ENCODE measurements around the gene RAB10.

RAB10 gene

GRCh38 chr2:26001743-26002351 lies 32.0 kb upstream of the RAB10 start:
- Histone ChIP-seq H4K5ac (ENCODE audit: low read length) (no peak overlapping the region), H3K9ac (ENCODE audit: low read length) (no peak overlapping the region), H2BK120ac (ENCODE audit: low read depth, low read length) (no peak overlapping the region), H4K8ac (ENCODE audit: low read depth, low read length) (no peak overlapping the region), H3K36me3 (ENCODE audit: control insufficient read depth, insufficient read depth, low read length) (no peaks in the 10 kb centered on the region), H3K23ac (ENCODE audit: low read length) (no peak overlapping the region), H3K27ac (ENCODE audit: low read depth, low read length) (no peak overlapping the region), H3K79me2 (ENCODE audit: control insufficient read depth, insufficient read depth, low read length) (no peaks in the 10 kb centered on the region), H3K18ac (ENCODE audit: low read length) (no peak overlapping the region), H3K4me2 (ENCODE audit: low read length) (no peak overlapping the region), H3K79me1 (ENCODE audit: low read length) (no peaks in the 10 kb centered on the region), H3K4ac (ENCODE audit: low read depth, low read length) (no peak overlapping the region), H2AK5ac (ENCODE audit: low read length) (no peak overlapping the region), H3K4me1 (ENCODE audit: control insufficient read depth, low read depth, low read length) (no peaks in the 10 kb centered on the region), H3K56ac (ENCODE audit: low read length) (no peak overlapping the region), H3K27me3 (ENCODE audit: insufficient read depth, low read length, poor library complexity) (no peaks in the 10 kb centered on the region), H2BK5ac (ENCODE audit: low read length) (no peak overlapping the region), H3K4me3 (ENCODE audit: low read length) (no peak overlapping the region), H2BK15ac (replicated peaks; ENCODE audit: low read depth) (no peak overlapping the region)
- no peak for DNase-seq
- WGBS (ENCODE audit: extremely low coverage, insufficient coverage, low lambda C conversion rate) = no CpG with 5 or more reads among the region's 4 CpGs

GRCh38 chr2:26002632-26003310 lies 31.1 kb upstream of the RAB10 start:
- H3K27me3 ChIP-seq (ENCODE audit: insufficient read depth, low read length, poor library complexity) = no peaks in the 10 kb centered on the region
- H3K27ac ChIP-seq (ENCODE audit: low read depth, low read length) = no peak overlapping the region
- no peak overlapping the region for H3K23ac ChIP-seq (ENCODE audit: low read length)
- H3K18ac ChIP-seq (ENCODE audit: low read length) = no peak overlapping the region
- no peaks in the 10 kb centered on the region for H3K79me1 ChIP-seq (ENCODE audit: low read length)
- WGBS (ENCODE audit: extremely low coverage, insufficient coverage, low lambda C conversion rate) = no CpG with 5 or more reads among the region's 9 CpGs
- H3K4me1 ChIP-seq (ENCODE audit: control insufficient read depth, low read depth, low read length) = no peaks in the 10 kb centered on the region
- no peak overlapping the region for H3K4me2 ChIP-seq (ENCODE audit: low read length)
- no peak for DNase-seq
- H3K4ac ChIP-seq (ENCODE audit: low read depth, low read length) = no peak overlapping the region
- H2BK5ac ChIP-seq (ENCODE audit: low read length) = no peak overlapping the region
- no peak overlapping the region for H2BK15ac ChIP-seq (replicated peaks; ENCODE audit: low read depth)
- H2AK5ac ChIP-seq (ENCODE audit: low read length) = no peak overlapping the region
- no peaks in the 10 kb centered on the region for H3K36me3 ChIP-seq (ENCODE audit: control insufficient read depth, insufficient read depth, low read length)
- H2BK120ac ChIP-seq (ENCODE audit: low read depth, low read length) = no peak overlapping the region
- no peak overlapping the region for H3K9ac ChIP-seq (ENCODE audit: low read length)
- no peaks in the 10 kb centered on the region for H3K79me2 ChIP-seq (ENCODE audit: control insufficient read depth, insufficient read depth, low read length)
- no peak overlapping the region for H3K4me3 ChIP-seq (ENCODE audit: low read length)
- H3K56ac ChIP-seq (ENCODE audit: low read length) = no peak overlapping the region
- no peak overlapping the region for H4K8ac ChIP-seq (ENCODE audit: low read depth, low read length)
- H4K5ac ChIP-seq (ENCODE audit: low read length) = no peak overlapping the region

GRCh38 chr2:26008095-26008494 lies 25.8 kb upstream of the RAB10 start:
- no peak overlapping the region for H2BK15ac ChIP-seq (replicated peaks; ENCODE audit: low read depth)
- no peaks in the 10 kb centered on the region for H3K27me3 ChIP-seq (ENCODE audit: insufficient read depth, low read length, poor library complexity)
- no peaks in the 10 kb centered on the region for H3K79me2 ChIP-seq (ENCODE audit: control insufficient read depth, insufficient read depth, low read length)
- H3K4me3 ChIP-seq (ENCODE audit: low read length) = no peak overlapping the region
- H4K8ac ChIP-seq (ENCODE audit: low read depth, low read length) = no peak overlapping the region
- no peak overlapping the region for H3K18ac ChIP-seq (ENCODE audit: low read length)
- H3K9ac ChIP-seq (ENCODE audit: low read length) = no peak overlapping the region
- no peak overlapping the region for H3K4ac ChIP-seq (ENCODE audit: low read depth, low read length)
- no peak overlapping the region for H3K23ac ChIP-seq (ENCODE audit: low read length)
- DNase-seq = no peak
- H3K27ac ChIP-seq (ENCODE audit: low read depth, low read length) = no peak overlapping the region
- H4K5ac ChIP-seq (ENCODE audit: low read length) = no peak overlapping the region
- WGBS (ENCODE audit: extremely low coverage, insufficient coverage, low lambda C conversion rate) = no CpG with 5 or more reads among the region's 1 CpG
- peaks cover 6% of the 10 kb centered on the region for H3K4me1 ChIP-seq (ENCODE audit: control insufficient read depth, low read depth, low read length)
- H3K4me2 ChIP-seq (ENCODE audit: low read length) = no peak overlapping the region
- H3K56ac ChIP-seq (ENCODE audit: low read length) = no peak overlapping the region
- H2BK5ac ChIP-seq (ENCODE audit: low read length) = no peak overlapping the region
- no peaks in the 10 kb centered on the region for H3K79me1 ChIP-seq (ENCODE audit: low read length)
- H2BK120ac ChIP-seq (ENCODE audit: low read depth, low read length) = no peak overlapping the region
- no peak overlapping the region for H2AK5ac ChIP-seq (ENCODE audit: low read length)
- H3K36me3 ChIP-seq (ENCODE audit: control insufficient read depth, insufficient read depth, low read length) = no peaks in the 10 kb centered on the region

DNA sequence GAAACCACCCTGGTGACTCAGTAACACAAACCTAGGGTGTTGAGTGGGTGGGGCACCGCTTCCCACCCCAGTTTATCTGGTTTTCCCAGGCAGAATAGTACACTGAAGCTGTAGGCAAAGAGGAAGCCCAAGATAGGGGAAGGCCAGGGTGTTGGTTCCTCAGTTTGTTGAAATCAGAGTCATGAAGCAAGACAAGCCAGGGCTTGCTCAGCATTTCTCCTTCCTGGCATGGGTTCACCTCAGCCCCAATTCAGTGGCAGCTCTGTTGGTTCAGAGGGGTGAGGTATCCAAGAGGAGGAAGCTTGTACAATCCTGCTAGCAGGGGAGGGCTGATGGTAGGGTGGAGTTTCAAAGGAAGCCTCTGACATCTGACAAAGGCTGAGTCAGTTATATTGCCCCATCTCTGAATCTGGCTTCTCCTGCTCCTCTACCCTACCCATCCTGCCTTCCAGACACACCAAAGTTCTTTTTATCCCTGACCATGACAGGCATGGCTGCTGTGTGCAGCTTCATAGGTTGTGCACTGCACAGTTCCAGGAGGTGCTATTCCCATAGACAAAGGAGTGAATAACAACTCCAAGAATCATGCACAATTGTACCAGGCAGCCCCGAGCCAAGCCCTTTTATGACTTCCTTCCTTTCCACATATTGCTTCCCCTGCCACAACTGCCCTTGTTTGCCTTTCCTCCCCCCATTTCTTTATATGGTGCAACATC lies 24.9 kb upstream of the RAB10 start:
- no peaks in the 10 kb centered on the region for H3K79me2 ChIP-seq (ENCODE audit: control insufficient read depth, insufficient read depth, low read length)
- H3K18ac ChIP-seq (ENCODE audit: low read length) = no peak overlapping the region
- no peaks in the 10 kb centered on the region for H3K79me1 ChIP-seq (ENCODE audit: low read length)
- no peaks in the 10 kb centered on the region for H3K27me3 ChIP-seq (ENCODE audit: insufficient read depth, low read length, poor library complexity)
- WGBS (ENCODE audit: extremely low coverage, insufficient coverage, low lambda C conversion rate) = no CpG with 5 or more reads among the region's 2 CpGs
- no peak overlapping the region for H3K4ac ChIP-seq (ENCODE audit: low read depth, low read length)
- no peak for DNase-seq
- peaks cover 6% of the 10 kb centered on the region for H3K4me1 ChIP-seq (ENCODE audit: control insufficient read depth, low read depth, low read length)
- H4K5ac ChIP-seq (ENCODE audit: low read length) = no peak overlapping the region
- H3K36me3 ChIP-seq (ENCODE audit: control insufficient read depth, insufficient read depth, low read length) = no peaks in the 10 kb centered on the region
- no peak overlapping the region for H4K8ac ChIP-seq (ENCODE audit: low read depth, low read length)
- no peak overlapping the region for H3K23ac ChIP-seq (ENCODE audit: low read length)
- H2BK5ac ChIP-seq (ENCODE audit: low read length) = no peak overlapping the region
- no peak overlapping the region for H2BK120ac ChIP-seq (ENCODE audit: low read depth, low read length)
- no peak overlapping the region for H3K9ac ChIP-seq (ENCODE audit: low read length)
- no peak overlapping the region for H2BK15ac ChIP-seq (replicated peaks; ENCODE audit: low read depth)
- H2AK5ac ChIP-seq (ENCODE audit: low read length) = no peak overlapping the region
- no peak overlapping the region for H3K56ac ChIP-seq (ENCODE audit: low read length)
- no peak overlapping the region for H3K4me3 ChIP-seq (ENCODE audit: low read length)
- H3K4me2 ChIP-seq (ENCODE audit: low read length) = no peak overlapping the region
- H3K27ac ChIP-seq (ENCODE audit: low read depth, low read length) = no peak overlapping the region

GRCh38 chr2:26009567-26009963 lies 24.3 kb upstream of the RAB10 start:
- H3K27ac ChIP-seq (ENCODE audit: low read depth, low read length) = no peak overlapping the region

More at GRCh38 chr2:26009567-26009963, 24.3 kb upstream of the RAB10 start:
- Histone ChIP-seq H3K4ac (ENCODE audit: low read depth, low read length) (no peak overlapping the region), H2BK120ac (ENCODE audit: low read depth, low read length) (no peak overlapping the region), H4K8ac (ENCODE audit: low read depth, low read length) (no peak overlapping the region), H2BK5ac (ENCODE audit: low read length) (no peak overlapping the region), H3K79me1 (ENCODE audit: low read length) (no peaks in the 10 kb centered on the region), H3K56ac (ENCODE audit: low read length) (no peak overlapping the region), H2AK5ac (ENCODE audit: low read length) (no peak overlapping the region), H2BK15ac (replicated peaks; ENCODE audit: low read depth) (no peak overlapping the region), H3K18ac (ENCODE audit: low read length) (no peak overlapping the region), H3K4me2 (ENCODE audit: low read length) (no peak overlapping the region), H3K4me3 (ENCODE audit: low read length) (no peak overlapping the region), H3K36me3 (ENCODE audit: control insufficient read depth, insufficient read depth, low read length) (no peaks in the 10 kb centered on the region), H3K27me3 (ENCODE audit: insufficient read depth, low read length, poor library complexity) (no peaks in the 10 kb centered on the region), H3K4me1 (ENCODE audit: control insufficient read depth, low read depth, low read length) (peaks cover 6% of the 10 kb centered on the region), H3K9ac (ENCODE audit: low read length) (no peak overlapping the region), H3K79me2 (ENCODE audit: control insufficient read depth, insufficient read depth, low read length) (no peaks in the 10 kb centered on the region), H3K23ac (ENCODE audit: low read length) (no peak overlapping the region), H4K5ac (ENCODE audit: low read length) (no peak overlapping the region)
- DNase-seq = no peak
- WGBS (ENCODE audit: extremely low coverage, insufficient coverage, low lambda C conversion rate) = no CpG with 5 or more reads among the region's 2 CpGs

Data from mesendoderm (in vitro differentiated cells).